Lower lobe of right lung (tissue), 2 donors: ENCODE measurements around the gene GMDS. TPM values are rescaled to one million over a fixed set of nuclear protein-coding genes. Genes with fewer than 3 reads are reported as not detected.

Experiments
- ATAC-seq, 2 donors: fragments of 200-7000 bp; cut with Tn5 transposase; one replicate each; pipeline ENCODE4 v1.9.1; 2020 to 2022; ENCODE audit warnings: mild to moderate bottlenecking in 2 of 2, moderate library complexity in 2 of 2
- DNase-seq: peaks from one replicate; pipeline ENCODE4 v3.0.0-alpha.2; 2020
- H3K27ac ChIP-seq: fragments of 200-600 bp; one replicate; pipeline ENCODE4 v1.8.0; 2022
- H3K27me3 ChIP-seq: fragments of 200-600 bp; one replicate; pipeline ENCODE4 v1.8.0; 2022; ENCODE audit warnings: low read depth
- H3K36me3 ChIP-seq: fragments of 200-600 bp; one replicate; pipeline ENCODE4 v1.8.0; 2022; ENCODE audit warnings: mild to moderate bottlenecking
- H3K4me1 ChIP-seq: fragments of 200-600 bp; one replicate; pipeline ENCODE4 v1.8.0; 2022
- H3K4me3 ChIP-seq: fragments of 200-600 bp; one replicate; pipeline ENCODE4 v1.8.0; 2022; ENCODE audit warnings: mild to moderate bottlenecking
- H3K9me3 ChIP-seq: fragments of 200-600 bp; one replicate; pipeline ENCODE4 v1.8.0; 2022
- CTCF ChIP-seq: fragments of 200-600 bp; IDR thresholded peaks from one replicate; pipeline ENCODE4 v1.8.0; 2022; ENCODE audit warnings: antibody characterized with exemption, mild to moderate bottlenecking
- intact Hi-C: fragments of 100-400 bp; cut with DNase I; formaldehyde crosslinking; loops from one replicate; pipeline ENCODE4 v1.11.0; 2022
- total RNA-seq: library from RNA; stranded (reverse); fragmentation: NEBNext Ultra II Directional; extraction: Animal tissue kit (Norgen Biotek cat#: 25700); gene quantifications from one replicate; pipeline ENCODE4 v1.2.1, GENCODE V29; 2021
- donor health status: DM: no; HTN: yes; CAD: no; lungs with severe emphysema.

The GMDS gene
- total RNA-seq, 1 donor from 2014 or later = 12.7 TPM

- no peaks in the 10 kb centered on the region for H3K36me3 ChIP-seq
- ATAC-seq = no peak
These were observed 292.6 kb downstream of the GMDS start for GRCh38 chr6:1952740-1953360.

GRCh38 chr6:1950631-1951030 is 294.8 kb downstream of the GMDS start:
- no peaks in the 10 kb centered on the region for H3K4me1 ChIP-seq
- intact Hi-C loops = no loop called here
- no peak for ATAC-seq

More at GRCh38 chr6:1952740-1953360, 292.6 kb downstream of the GMDS start:
- no peak for TF ChIP-seq CTCF
- Histone ChIP-seq H3K27ac (no peak overlapping the region), H3K27me3 (no peaks in the 10 kb centered on the region), H3K4me3 (no peak overlapping the region), H3K4me1 (no peaks in the 10 kb centered on the region), H3K9me3 (no peaks in the 10 kb centered on the region)
- intact Hi-C loops = no loop called here
- DNase-seq = no peak

DNA sequence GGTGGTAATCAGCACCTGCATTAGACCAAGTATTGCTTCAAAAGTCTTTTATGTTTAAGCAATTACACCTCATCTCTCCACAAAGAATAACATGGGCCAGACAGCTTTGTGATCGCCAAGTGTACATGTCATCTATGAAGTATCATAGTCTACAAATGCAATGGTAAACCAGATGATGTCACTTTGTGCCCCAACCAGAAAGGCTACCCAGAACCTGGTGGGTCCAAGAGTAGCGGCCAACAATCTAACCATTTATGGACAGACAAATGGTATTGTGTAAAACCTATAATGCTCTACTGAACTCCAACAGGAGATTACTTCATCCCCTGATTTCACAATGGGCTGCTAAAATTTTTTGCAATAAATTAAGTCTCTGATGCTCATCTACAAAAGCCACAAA is 295.9 kb downstream of the GMDS start:
- no peaks in the 10 kb centered on the region for H3K27me3 ChIP-seq
- H3K27ac ChIP-seq = no peak overlapping the region
- H3K4me1 ChIP-seq = no peaks in the 10 kb centered on the region
- ATAC-seq (no peak), DNase-seq (no peak)
- H3K4me3 ChIP-seq = no peak overlapping the region
- TF ChIP-seq CTCF = no peak
- intact Hi-C loops = no loop called here
- no peaks in the 10 kb centered on the region for H3K36me3 ChIP-seq
- no peaks in the 10 kb centered on the region for H3K9me3 ChIP-seq

More at GRCh38 chr6:1950631-1951030, 294.8 kb downstream of the GMDS start:
- DNase-seq = no peak
- TF ChIP-seq CTCF = no peak
- no peak overlapping the region for H3K4me3 ChIP-seq
- no peaks in the 10 kb centered on the region for H3K36me3 ChIP-seq
- H3K27me3 ChIP-seq = no peaks in the 10 kb centered on the region
- H3K27ac ChIP-seq = no peak overlapping the region
- no peaks in the 10 kb centered on the region for H3K9me3 ChIP-seq

DNA sequence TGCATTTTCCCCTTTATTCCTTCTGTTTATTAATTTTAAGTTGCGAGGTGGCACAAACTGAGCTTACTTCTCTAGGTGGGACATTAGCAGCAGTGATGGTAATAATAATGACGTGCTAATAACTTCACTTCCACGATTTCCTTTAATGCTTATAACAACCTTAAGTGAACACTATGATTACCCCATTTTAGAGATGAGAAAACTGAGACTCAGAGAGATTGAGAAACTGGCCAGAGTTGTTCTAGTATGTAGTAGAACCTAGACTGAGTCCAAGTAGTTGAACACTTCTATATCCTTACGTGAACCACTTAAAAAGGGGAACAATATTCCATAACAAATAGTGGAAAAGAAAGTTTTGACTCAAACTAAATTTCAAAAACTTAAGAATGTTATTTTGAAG is 297.5 kb downstream of the GMDS start:
- intact Hi-C loops = no loop called here
- H3K4me1 ChIP-seq = no peaks in the 10 kb centered on the region
- no peak overlapping the region for H3K27ac ChIP-seq
- no peaks in the 10 kb centered on the region for H3K9me3 ChIP-seq
- H3K36me3 ChIP-seq = no peaks in the 10 kb centered on the region
- no peak overlapping the region for H3K4me3 ChIP-seq
- DNase-seq (no peak), ATAC-seq (no peak)
- no peak for TF ChIP-seq CTCF
- no peaks in the 10 kb centered on the region for H3K27me3 ChIP-seq

DNA sequence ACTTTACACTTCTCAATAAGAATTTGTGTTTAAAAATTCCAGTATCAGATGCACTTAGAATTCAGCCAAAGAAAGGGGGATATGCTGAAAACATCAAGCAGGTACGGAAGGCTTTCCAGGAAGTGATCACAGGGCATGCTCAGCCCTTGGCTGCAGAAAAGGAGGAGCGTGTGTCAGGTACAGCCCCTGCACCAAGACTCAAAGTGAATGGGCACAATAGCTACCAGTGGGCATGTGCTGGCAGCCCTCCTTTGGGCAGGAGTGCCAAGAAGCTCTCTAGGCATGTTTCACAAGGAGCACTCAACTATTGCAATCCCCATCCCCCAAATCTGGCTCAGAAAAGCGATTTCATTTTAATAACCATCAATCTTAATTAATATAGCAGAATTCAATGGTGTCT is 298.8 kb downstream of the GMDS start:
- H3K4me1 ChIP-seq = no peaks in the 10 kb centered on the region
- H3K4me3 ChIP-seq = no peak overlapping the region
- H3K36me3 ChIP-seq = no peaks in the 10 kb centered on the region
- DNase-seq (no peak), ATAC-seq (no peak)
- no peak for TF ChIP-seq CTCF
- H3K9me3 ChIP-seq = no peaks in the 10 kb centered on the region
- no peak overlapping the region for H3K27ac ChIP-seq
- no peaks in the 10 kb centered on the region for H3K27me3 ChIP-seq
- intact Hi-C loops = no loop called here
